Esophagus muscularis mucosa (tissue), 4 donors: ENCODE measurements around the gene TBC1D16. TPM values are rescaled to one million over a fixed set of nuclear protein-coding genes. Genes with fewer than 3 reads are reported as not detected.

ENCODE experiments used
- DNase-seq: peaks from one replicate; pipeline ENCODE4 v3.0.0-alpha.2; 2017; ENCODE audit errors: extremely low spot score
- H3K27ac ChIP-seq, 4 donors: fragments of 200-600 bp; sonication (generic); replicated peaks in 1 of 4; 1 replicate in 3 of 4; 2 replicates in 1 of 4; pipeline ENCODE4 v1.5.1; 2016 to 2019; ENCODE audit warnings: mild to moderate bottlenecking in 1 of 4
- H3K27me3 ChIP-seq, 4 donors: fragments of 200-600 bp; sonication (generic); one replicate each; pipeline versions ENCODE4 v1.5.1 to v1.6.0; 2016 to 2019
- H3K36me3 ChIP-seq, 4 donors: fragments of 200-600 bp; sonication (generic); one replicate each; pipeline ENCODE4 v1.5.1; 2016 to 2019
- H3K4me1 ChIP-seq, 4 donors: fragments of 200-600 bp; sonication (generic); one replicate each; pipeline ENCODE4 v1.5.1; 2016 to 2019
- H3K4me3 ChIP-seq, 4 donors: fragments of 200-600 bp; sonication (generic); 1 replicate in 2 of 4; 2 replicates in 2 of 4; pipeline ENCODE4 v1.5.1; 2016 to 2019; ENCODE audit warnings: mild to moderate bottlenecking in 4 of 4, moderate library complexity in 1 of 4
- H3K9me3 ChIP-seq, 4 donors: fragments of 200-600 bp; sonication (generic); 1 replicate in 3 of 4; 2 replicates in 1 of 4; pipeline ENCODE4 v1.5.1; 2016 to 2019
- EP300 ChIP-seq: sonication (generic); formaldehyde crosslinking; IDR thresholded peaks from one replicate; pipeline ENCODE4 v1.6.1; 2017; ENCODE audit warnings: antibody characterized with exemption
- POLR2A ChIP-seq: fragments of 450-650 bp; IDR thresholded peaks from one replicate; pipeline ENCODE4 v1.6.1; 2017; ENCODE audit warnings: antibody characterized with exemption, moderate library complexity, mild to moderate bottlenecking, low read depth
- POLR2AphosphoS5 ChIP-seq, 2 donors: sonication (generic); formaldehyde crosslinking; IDR thresholded peaks; one replicate each; pipeline ENCODE4 v1.6.1; 2017; ENCODE audit warnings: antibody characterized with exemption in 2 of 2
- WGBS: methylation state at CpG from one replicate; pipeline ENCODE4 v1.1.5; 2018; 5-methylcytosine and 5-hydroxymethylcytosine counted together
- intact Hi-C: fragments of 100-400 bp; cut with DNase I; formaldehyde crosslinking; loops from one replicate; pipeline ENCODE4 v1.15.1; 2023
- total RNA-seq, 4 donors: library from RNA; depleted of rRNA; stranded (reverse); fragments of >200 nt; gene quantifications; one replicate each; pipeline versions ENCODE4 v1.1.0 to v1.2.1, GENCODE V29; 2016
- TF ChIP-seq, protein P1 (sequence below), 3 experiments: fragments of 200-600 bp in 2 of 3; fragments of 450-650 bp in 1 of 3; sonication (generic) in 2 of 3; IDR thresholded peaks; one replicate each; pipeline ENCODE4 v1.5.1; 2017 to 2019; ENCODE audit warnings: antibody characterized with exemption in 3 of 3, mild to moderate bottlenecking in 2 of 3, moderate library complexity in 1 of 3

Gene TBC1D16
- total RNA-seq, 4 donors from 2014 or later = 30.3 to 37.4 (median 33.2) TPM

DNA sequence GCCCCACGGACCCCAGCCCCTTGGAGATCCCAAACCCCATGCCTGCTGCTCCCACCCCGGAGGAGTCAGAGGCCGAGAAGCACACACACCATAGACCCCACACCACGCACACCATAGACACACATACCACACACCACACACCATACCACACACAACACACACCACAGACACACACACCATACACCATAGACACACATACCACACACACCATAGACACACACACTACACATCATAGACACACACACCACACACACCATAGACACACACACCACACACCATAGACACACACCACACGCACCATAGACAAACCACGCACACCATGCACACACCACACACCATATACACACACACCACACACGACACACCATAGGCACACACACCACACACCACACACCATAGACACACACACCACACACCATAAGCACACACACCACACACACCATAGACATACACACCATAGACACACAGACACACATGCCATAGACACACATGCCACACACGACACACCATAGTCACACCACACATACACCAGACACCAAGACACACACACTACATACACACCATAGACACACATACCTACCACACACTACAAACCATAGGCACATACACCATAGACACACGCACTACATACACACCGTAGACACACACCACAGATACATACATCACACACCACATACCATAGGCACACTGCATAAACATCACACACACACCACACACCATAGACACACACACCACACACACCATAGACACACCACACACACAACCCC lies 11.3 kb downstream of the TBC1D16 start:
- no peak for TF ChIP-seq EP300
- TF ChIP-seq, protein P1, sequence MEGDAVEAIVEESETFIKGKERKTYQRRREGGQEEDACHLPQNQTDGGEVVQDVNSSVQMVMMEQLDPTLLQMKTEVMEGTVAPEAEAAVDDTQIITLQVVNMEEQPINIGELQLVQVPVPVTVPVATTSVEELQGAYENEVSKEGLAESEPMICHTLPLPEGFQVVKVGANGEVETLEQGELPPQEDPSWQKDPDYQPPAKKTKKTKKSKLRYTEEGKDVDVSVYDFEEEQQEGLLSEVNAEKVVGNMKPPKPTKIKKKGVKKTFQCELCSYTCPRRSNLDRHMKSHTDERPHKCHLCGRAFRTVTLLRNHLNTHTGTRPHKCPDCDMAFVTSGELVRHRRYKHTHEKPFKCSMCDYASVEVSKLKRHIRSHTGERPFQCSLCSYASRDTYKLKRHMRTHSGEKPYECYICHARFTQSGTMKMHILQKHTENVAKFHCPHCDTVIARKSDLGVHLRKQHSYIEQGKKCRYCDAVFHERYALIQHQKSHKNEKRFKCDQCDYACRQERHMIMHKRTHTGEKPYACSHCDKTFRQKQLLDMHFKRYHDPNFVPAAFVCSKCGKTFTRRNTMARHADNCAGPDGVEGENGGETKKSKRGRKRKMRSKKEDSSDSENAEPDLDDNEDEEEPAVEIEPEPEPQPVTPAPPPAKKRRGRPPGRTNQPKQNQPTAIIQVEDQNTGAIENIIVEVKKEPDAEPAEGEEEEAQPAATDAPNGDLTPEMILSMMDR (IDR thresholded peaks at IDR 0.05) = no peak
- H3K4me3 ChIP-seq = peak overlapping the region; percentile 7 to 39 (median 30)
- no peak for DNase-seq
- no peaks in the 10 kb centered on the region for H3K36me3 ChIP-seq
- WGBS = 54% methylated on average over 8 of the region's 10 CpGs
- peaks cover 8 to 53% (median 44%) of the 10 kb centered on the region in 4 donors for H3K4me1 ChIP-seq
- intact Hi-C loops = no loop called here
- no peak overlapping the region for H3K27ac ChIP-seq
- H3K9me3 ChIP-seq = no peaks in the 10 kb centered on the region
- H3K27me3 ChIP-seq = no peaks in the 10 kb centered on the region

DNA sequence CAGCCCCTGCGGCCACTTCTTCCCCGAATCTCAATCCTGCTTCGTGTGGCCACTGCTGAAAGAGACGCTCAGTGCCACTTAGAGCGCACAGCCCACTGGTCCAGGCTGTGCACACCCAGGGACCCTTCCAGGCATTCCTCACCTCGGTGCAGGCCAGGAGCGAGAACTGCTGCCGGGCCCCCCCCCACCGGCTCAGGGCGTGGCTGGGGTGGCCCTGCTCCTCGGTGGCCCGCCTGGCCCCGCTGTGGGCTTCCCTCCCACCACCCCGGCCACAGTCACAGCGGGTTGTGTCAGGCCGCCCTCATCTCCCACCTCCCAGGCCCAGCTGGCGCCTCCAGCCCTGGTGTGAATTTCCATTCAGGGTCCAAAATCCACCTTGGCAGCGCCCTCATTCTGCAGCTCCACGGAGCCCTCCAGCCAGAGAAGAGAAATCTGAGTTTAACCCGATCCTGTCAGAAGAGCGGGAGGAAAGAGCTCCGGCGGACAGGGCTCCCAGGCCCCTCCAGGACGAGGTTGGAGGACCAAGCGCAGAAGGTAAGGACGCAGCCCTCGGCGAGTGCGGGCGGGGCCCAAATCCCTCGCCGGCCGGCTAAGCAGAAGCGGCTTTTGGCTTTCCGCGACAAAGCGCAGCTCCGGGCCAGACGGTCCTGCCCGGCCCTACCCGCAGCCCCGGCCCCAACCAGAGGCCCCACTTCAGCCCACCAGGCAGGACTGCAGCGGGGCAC lies 12.0 kb downstream of the TBC1D16 start:
- peak overlapping the region in 1 of 4 donors; percentile 7 for H3K27ac ChIP-seq
- WGBS = 69% methylated on average over 14 of the region's 43 CpGs
- DNase-seq = no peak

GRCh38 chr17:80021600-80021999 lies 14.1 kb downstream of the TBC1D16 start:
- no peaks in the 10 kb centered on the region for H3K9me3 ChIP-seq
- no peak overlapping the region for H3K4me3 ChIP-seq
- H3K36me3 ChIP-seq = no peaks in the 10 kb centered on the region
- H3K27ac ChIP-seq = no peak overlapping the region
- H3K27me3 ChIP-seq = no peaks in the 10 kb centered on the region
- TF ChIP-seq POLR2AphosphoS5 (IDR thresholded peaks at IDR 0.05) (no peak), POLR2A (no peak), EP300 (no peak)
- TF ChIP-seq, protein P1 (IDR thresholded peaks at IDR 0.05) = no peak
- DNase-seq = no peak
- intact Hi-C loops = no loop called here
- H3K4me1 ChIP-seq = peaks cover 3 to 27% (median 23%) of the 10 kb centered on the region in 4 donors
- WGBS = 92% methylated on average over 2 of the region's 2 CpGs

More for the DNA sequence above, 12.0 kb downstream of the TBC1D16 start:
- Histone ChIP-seq H3K36me3 (no peaks in the 10 kb centered on the region), H3K9me3 (no peaks in the 10 kb centered on the region), H3K4me1 (peaks cover 3 to 46% (median 37%) of the 10 kb centered on the region in 4 donors), H3K27me3 (no peaks in the 10 kb centered on the region), H3K4me3 (peak overlapping the region; percentile 7 to 39 (median 30))
- TF ChIP-seq, protein P1 (IDR thresholded peaks at IDR 0.05) = no peak
- TF ChIP-seq POLR2A = no peak
- no peak for TF ChIP-seq POLR2AphosphoS5 (IDR thresholded peaks at IDR 0.05)
- no peak for TF ChIP-seq EP300
- intact Hi-C loops = no loop called here

DNA sequence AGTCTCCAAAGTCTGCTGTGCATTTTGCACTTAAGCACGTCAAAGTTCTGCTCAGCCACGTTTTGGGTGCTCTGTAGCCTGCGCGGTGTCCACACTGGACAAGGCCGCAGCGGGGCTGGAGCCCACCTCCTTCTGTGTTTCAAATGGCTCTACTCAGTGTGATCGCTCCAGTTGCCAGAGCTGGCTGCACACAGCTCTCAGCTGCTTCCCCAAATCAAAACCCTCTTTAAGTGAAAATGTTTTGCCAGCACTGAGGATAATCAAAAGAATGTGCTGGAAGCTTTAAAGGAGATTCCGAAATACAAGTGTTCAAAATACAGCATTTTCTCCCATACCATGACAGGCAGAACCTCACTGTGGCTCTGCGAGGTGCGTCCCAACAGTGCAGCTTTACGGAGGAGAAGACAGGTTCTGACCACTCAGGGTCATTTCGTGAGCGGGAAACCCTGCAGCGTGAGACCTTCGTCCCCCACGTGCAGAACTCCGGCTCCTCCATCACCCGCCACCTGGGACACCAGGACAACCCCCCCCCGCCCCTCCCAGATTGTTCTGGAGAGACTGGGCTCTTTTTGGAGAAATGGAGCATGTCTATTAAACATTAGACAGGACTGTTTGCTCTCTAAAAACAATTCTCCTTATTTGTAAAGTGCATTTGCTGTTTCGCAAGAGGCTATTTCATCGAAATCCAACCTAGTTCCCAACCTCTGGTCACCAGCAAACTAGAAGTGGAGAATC lies 16.6 kb downstream of the TBC1D16 start:
- Histone ChIP-seq H3K4me3 (no peak overlapping the region), H3K27ac (no peak overlapping the region), H3K27me3 (no peaks in the 10 kb centered on the region), H3K4me1 (peaks cover 0 to 10% (median 7%) of the 10 kb centered on the region in 4 donors), H3K9me3 (no peaks in the 10 kb centered on the region), H3K36me3 (no peaks in the 10 kb centered on the region)
- intact Hi-C loops = no loop called here
- no peak for DNase-seq
- no peak for TF ChIP-seq EP300
- TF ChIP-seq, protein P1 (IDR thresholded peaks at IDR 0.05) = no peak
- TF ChIP-seq POLR2AphosphoS5 (IDR thresholded peaks at IDR 0.05) = no peak
- 93% methylated on average over 21 of the region's 21 CpGs for WGBS
